ENCODE measurements around the gene FOXI3. TPM values are rescaled to one million over a fixed set of nuclear protein-coding genes. Genes with fewer than 3 reads are reported as not detected.

The FOXI3 gene
- polyA plus RNA-seq, 1 of the 3 experiments (the other 2 are of a cell fraction), result not detected

DNA sequence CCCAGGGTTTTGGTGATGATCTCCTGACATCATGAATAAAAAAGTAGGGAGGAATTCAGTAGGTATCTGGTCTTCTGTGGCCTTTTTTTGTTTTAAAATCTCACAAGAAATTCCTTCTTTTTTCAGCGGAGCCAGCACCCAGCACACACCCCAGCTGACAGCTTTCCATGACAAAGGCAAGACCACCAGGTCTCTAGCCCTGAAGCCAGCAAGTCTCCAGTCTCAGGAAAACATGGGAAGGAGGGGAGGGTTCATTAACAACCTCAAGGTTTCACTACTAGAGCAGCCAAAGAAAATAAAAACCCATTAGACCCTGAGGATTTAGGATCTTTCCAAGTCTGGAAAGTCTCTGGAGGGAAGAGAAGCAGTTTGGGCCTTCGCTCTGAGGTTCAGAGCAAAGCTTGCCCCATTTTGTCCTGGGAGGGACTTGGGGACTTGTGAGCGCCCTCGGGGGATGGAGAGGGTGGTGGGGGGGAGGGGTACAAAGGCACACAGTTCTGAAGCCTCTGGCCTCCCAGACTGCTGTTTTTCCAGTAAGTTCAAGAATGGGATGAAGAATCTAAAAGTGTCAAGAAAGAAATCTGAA, 9.0 kb downstream of the FOXI3 start:
- peaks cover 0 to 3% of the 10 kb centered on the region in 2 experiments; a peak in 1 of 4 replicates for H3K4me1 ChIP-seq (ENCODE audit: control insufficient read depth in 1 of 2, insufficient read depth in 2 of 2, low read depth in 1 of 2, low read length in 1 of 2)
- ChIA-PET CTCF (interaction anchor here (3.0 kb wide), 1 partner anchor 11 kb away, joined by 12 read pairs; no protein-coding TSS in a partner anchor), POLR2A (no interaction called here)
- DNase-seq, result no peak
- H3K9me2 ChIP-seq, result no peaks in the 10 kb centered on the region
- H3F3A ChIP-seq (replicated peaks; ENCODE audit: insufficient read depth), result no peaks in the 10 kb centered on the region
- TF ChIP-seq EP300 (IDR thresholded peaks at IDR 0.05; ENCODE audit: borderline replicate concordance in 1 of 2, low read depth in 1 of 2, low read length in 1 of 2) (no peak), NRF1 (IDR thresholded peaks at IDR 0.05; ENCODE audit: low read depth, low read length) (no peak), RFX5 (IDR thresholded peaks at IDR 0.05; ENCODE audit: low read length) (no peak)
- no peak overlapping the region for H3K27ac ChIP-seq (ENCODE audit: low read depth in 2 of 2, low read length in 1 of 2)
- H3K27me3 ChIP-seq (ENCODE audit: insufficient read depth), result no peaks in the 10 kb centered on the region
- no peaks in the 10 kb centered on the region for H3K79me2 ChIP-seq (ENCODE audit: insufficient read depth)
- no peak overlapping the region for H3K4me3 ChIP-seq (ENCODE audit: low read depth in 2 of 2, low read length in 1 of 2)
- 55% methylated on average over 4 of the region's 4 CpGs for whole genome bisulfite sequencing (ENCODE audit: low lambda C conversion rate)
- H4K20me1 ChIP-seq (ENCODE audit: insufficient read depth), result no peaks in the 10 kb centered on the region
- H3K4me2 ChIP-seq, result no peak overlapping the region
- H3K9me3 ChIP-seq, result no peaks in the 10 kb centered on the region
- H2AFZ ChIP-seq (ENCODE audit: low read depth), result no peak overlapping the region
- no peak overlapping the region for H3K9ac ChIP-seq
- no peaks in the 10 kb centered on the region for H3K36me3 ChIP-seq (replicated peaks in 1 of 2; ENCODE audit: control insufficient read depth in 1 of 2, insufficient read depth in 2 of 2, low read length in 1 of 2)

DNA sequence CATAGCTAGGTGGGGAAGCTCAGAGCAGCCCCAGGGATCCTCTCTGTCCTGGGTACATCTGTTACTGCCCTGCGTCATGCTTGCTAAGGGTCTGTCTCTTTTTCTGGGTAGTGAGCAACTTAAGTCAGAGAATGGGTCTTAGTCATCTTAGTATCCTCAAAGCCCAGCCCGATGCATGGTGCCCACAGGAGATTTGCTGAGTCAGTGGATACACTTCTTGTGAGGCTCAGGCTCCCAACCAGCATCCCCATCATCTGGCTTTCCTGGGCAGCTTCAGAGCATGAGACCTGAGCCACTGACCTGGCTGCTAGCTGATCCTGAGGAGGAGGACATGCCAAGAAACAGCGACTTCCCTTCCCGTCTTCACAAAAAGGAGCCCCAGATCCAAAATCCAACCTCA, 10.0 kb downstream of the FOXI3 start:
- no peak for DNase-seq
- H3K9me2 ChIP-seq, result no peaks in the 10 kb centered on the region
- no peak overlapping the region for H3K9ac ChIP-seq
- TF ChIP-seq POLR2AphosphoS5 (IDR thresholded peaks at IDR 0.05; ENCODE audit: low read depth, low read length) (no peak), EP300 (IDR thresholded peaks at IDR 0.05; ENCODE audit: borderline replicate concordance in 1 of 2, low read depth in 1 of 2, low read length in 1 of 2) (no peak), NRF1 (IDR thresholded peaks at IDR 0.05; ENCODE audit: low read depth, low read length) (no peak), RXRA (IDR thresholded peaks at IDR 0.05; ENCODE audit: borderline replicate concordance, low read depth) (no peak), EZH2phosphoT487 (IDR thresholded peaks at IDR 0.05; ENCODE audit: borderline replicate concordance, low read depth) (no peak), SMC3 (IDR thresholded peaks at IDR 0.05; ENCODE audit: low read depth, low read length) (no peak)
- TF ChIP-seq, protein P1, sequence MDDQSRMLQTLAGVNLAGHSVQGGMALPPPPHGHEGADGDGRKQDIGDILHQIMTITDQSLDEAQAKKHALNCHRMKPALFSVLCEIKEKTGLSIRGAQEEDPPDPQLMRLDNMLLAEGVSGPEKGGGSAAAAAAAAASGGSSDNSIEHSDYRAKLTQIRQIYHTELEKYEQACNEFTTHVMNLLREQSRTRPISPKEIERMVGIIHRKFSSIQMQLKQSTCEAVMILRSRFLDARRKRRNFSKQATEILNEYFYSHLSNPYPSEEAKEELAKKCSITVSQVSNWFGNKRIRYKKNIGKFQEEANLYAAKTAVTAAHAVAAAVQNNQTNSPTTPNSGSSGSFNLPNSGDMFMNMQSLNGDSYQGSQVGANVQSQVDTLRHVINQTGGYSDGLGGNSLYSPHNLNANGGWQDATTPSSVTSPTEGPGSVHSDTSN (IDR thresholded peaks at IDR 0.05), result no peak
- TF ChIP-seq, protein P2, sequence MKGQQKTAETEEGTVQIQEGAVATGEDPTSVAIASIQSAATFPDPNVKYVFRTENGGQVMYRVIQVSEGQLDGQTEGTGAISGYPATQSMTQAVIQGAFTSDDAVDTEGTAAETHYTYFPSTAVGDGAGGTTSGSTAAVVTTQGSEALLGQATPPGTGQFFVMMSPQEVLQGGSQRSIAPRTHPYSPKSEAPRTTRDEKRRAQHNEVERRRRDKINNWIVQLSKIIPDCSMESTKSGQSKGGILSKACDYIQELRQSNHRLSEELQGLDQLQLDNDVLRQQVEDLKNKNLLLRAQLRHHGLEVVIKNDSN (IDR thresholded peaks at IDR 0.05; ENCODE audit: borderline replicate concordance, low read depth), result no peak
- TF ChIP-seq, protein P3, sequence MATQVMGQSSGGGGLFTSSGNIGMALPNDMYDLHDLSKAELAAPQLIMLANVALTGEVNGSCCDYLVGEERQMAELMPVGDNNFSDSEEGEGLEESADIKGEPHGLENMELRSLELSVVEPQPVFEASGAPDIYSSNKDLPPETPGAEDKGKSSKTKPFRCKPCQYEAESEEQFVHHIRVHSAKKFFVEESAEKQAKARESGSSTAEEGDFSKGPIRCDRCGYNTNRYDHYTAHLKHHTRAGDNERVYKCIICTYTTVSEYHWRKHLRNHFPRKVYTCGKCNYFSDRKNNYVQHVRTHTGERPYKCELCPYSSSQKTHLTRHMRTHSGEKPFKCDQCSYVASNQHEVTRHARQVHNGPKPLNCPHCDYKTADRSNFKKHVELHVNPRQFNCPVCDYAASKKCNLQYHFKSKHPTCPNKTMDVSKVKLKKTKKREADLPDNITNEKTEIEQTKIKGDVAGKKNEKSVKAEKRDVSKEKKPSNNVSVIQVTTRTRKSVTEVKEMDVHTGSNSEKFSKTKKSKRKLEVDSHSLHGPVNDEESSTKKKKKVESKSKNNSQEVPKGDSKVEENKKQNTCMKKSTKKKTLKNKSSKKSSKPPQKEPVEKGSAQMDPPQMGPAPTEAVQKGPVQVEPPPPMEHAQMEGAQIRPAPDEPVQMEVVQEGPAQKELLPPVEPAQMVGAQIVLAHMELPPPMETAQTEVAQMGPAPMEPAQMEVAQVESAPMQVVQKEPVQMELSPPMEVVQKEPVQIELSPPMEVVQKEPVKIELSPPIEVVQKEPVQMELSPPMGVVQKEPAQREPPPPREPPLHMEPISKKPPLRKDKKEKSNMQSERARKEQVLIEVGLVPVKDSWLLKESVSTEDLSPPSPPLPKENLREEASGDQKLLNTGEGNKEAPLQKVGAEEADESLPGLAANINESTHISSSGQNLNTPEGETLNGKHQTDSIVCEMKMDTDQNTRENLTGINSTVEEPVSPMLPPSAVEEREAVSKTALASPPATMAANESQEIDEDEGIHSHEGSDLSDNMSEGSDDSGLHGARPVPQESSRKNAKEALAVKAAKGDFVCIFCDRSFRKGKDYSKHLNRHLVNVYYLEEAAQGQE (IDR thresholded peaks at IDR 0.05; ENCODE audit: low read depth, low read length), result no peak
- TF ChIP-seq, protein P4, sequence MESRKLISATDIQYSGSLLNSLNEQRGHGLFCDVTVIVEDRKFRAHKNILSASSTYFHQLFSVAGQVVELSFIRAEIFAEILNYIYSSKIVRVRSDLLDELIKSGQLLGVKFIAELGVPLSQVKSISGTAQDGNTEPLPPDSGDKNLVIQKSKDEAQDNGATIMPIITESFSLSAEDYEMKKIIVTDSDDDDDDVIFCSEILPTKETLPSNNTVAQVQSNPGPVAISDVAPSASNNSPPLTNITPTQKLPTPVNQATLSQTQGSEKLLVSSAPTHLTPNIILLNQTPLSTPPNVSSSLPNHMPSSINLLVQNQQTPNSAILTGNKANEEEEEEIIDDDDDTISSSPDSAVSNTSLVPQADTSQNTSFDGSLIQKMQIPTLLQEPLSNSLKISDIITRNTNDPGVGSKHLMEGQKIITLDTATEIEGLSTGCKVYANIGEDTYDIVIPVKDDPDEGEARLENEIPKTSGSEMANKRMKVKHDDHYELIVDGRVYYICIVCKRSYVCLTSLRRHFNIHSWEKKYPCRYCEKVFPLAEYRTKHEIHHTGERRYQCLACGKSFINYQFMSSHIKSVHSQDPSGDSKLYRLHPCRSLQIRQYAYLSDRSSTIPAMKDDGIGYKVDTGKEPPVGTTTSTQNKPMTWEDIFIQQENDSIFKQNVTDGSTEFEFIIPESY (IDR thresholded peaks at IDR 0.05; ENCODE audit: borderline replicate concordance, low read depth), result no peak
- TF ChIP-seq, protein P5, sequence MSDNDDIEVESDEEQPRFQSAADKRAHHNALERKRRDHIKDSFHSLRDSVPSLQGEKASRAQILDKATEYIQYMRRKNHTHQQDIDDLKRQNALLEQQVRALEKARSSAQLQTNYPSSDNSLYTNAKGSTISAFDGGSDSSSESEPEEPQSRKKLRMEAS (IDR thresholded peaks at IDR 0.05; ENCODE audit: low read depth), result no peak
- no peak overlapping the region for H3K4me2 ChIP-seq
- ChIA-PET POLR2A (no interaction called here), CTCF (interaction anchor here (1.2 to 3.0 kb wide), 2 partner anchors 12 to 91 kb away, joined by 3 to 12 read pairs; no protein-coding TSS in a partner anchor)
- no peak overlapping the region for H3K4me3 ChIP-seq (ENCODE audit: low read depth in 2 of 2, low read length in 1 of 2)
- no peaks in the 10 kb centered on the region for H3K36me3 ChIP-seq (replicated peaks in 1 of 2; ENCODE audit: control insufficient read depth in 1 of 2, insufficient read depth in 2 of 2, low read length in 1 of 2)
- 60% methylated on average over 4 of the region's 4 CpGs for WGBS (ENCODE audit: low lambda C conversion rate)
- no peaks in the 10 kb centered on the region for H3K9me3 ChIP-seq
- H3K79me2 ChIP-seq (ENCODE audit: insufficient read depth), result no peaks in the 10 kb centered on the region
- H3K4me1 ChIP-seq (ENCODE audit: control insufficient read depth in 1 of 2, insufficient read depth in 2 of 2, low read depth in 1 of 2, low read length in 1 of 2), result peaks cover 0 to 3% of the 10 kb centered on the region in 2 experiments; a peak in 1 of 4 replicates
- H3K27ac ChIP-seq (ENCODE audit: low read depth in 2 of 2, low read length in 1 of 2), result no peak overlapping the region
- H2AFZ ChIP-seq (ENCODE audit: low read depth), result no peak overlapping the region
- no peaks in the 10 kb centered on the region for H4K20me1 ChIP-seq (ENCODE audit: insufficient read depth)
- no peaks in the 10 kb centered on the region for H3K27me3 ChIP-seq (ENCODE audit: insufficient read depth)
- no peaks in the 10 kb centered on the region for H3F3A ChIP-seq (replicated peaks; ENCODE audit: insufficient read depth)

All from SK-N-SH (cell line).